ENCODE results near the gene RACK1.

Gene RACK1

DNA sequence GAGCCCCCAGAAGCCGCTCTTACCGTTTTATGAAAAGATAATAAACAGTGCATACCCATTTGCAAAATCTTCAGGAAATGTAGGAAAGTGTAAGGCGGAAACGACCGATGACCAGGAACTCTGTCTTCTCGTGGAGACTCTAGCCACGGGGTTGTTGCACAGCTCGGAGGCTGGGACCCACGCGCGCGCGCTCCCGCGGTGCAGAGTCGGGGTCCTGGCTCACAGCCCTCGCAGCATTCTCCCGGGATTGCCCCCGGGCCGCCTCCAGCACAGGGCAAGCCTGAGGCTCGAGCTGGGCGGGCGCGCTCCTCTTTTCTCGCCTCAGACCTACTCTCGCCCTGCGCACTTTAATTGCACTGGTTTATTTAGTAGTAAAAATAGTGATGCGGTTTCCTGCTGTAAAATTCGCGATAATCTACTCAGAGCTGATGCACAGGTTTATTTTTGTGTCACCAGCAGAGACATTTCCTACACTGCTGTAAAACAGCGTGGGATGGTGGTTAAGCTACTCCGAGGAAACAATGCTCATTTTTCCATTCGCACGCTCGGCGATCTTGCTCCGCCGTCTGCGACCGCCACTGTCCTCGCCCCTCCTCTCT is 54.2 kb downstream of the RACK1 start:
- H3K36me3 ChIP-seq (ENCODE audit: insufficient read depth), result no peaks in the 10 kb centered on the region
- H3K4me3 ChIP-seq (IDR thresholded peaks at IDR 0.05; ENCODE audit: insufficient read depth, low read depth, low read length), result no peak overlapping the region
- no peaks in the 10 kb centered on the region for H3K79me2 ChIP-seq (ENCODE audit: insufficient read depth, low read depth)
- peak overlapping the region; percentile 68; the same call in 1 of the 2 replicates for H2AFZ ChIP-seq (ENCODE audit: low read depth)
- H4K20me1 ChIP-seq (ENCODE audit: insufficient read depth), result no peaks in the 10 kb centered on the region
- no peak overlapping the region for H3K27ac ChIP-seq
- no peak for TF ChIP-seq CTCF (conservative IDR thresholded peaks at IDR 0.05; ENCODE audit: low read depth, low read length)
- no peaks in the 10 kb centered on the region for H3K27me3 ChIP-seq (ENCODE audit: insufficient read depth, low read depth)
- peak overlapping the region; percentile 76 for H3K4me2 ChIP-seq
- no peak overlapping the region for H3K9ac ChIP-seq
- peaks cover 12% of the 10 kb centered on the region for H3K4me1 ChIP-seq (ENCODE audit: low read depth, poor library complexity, severe bottlenecking)

DNA sequence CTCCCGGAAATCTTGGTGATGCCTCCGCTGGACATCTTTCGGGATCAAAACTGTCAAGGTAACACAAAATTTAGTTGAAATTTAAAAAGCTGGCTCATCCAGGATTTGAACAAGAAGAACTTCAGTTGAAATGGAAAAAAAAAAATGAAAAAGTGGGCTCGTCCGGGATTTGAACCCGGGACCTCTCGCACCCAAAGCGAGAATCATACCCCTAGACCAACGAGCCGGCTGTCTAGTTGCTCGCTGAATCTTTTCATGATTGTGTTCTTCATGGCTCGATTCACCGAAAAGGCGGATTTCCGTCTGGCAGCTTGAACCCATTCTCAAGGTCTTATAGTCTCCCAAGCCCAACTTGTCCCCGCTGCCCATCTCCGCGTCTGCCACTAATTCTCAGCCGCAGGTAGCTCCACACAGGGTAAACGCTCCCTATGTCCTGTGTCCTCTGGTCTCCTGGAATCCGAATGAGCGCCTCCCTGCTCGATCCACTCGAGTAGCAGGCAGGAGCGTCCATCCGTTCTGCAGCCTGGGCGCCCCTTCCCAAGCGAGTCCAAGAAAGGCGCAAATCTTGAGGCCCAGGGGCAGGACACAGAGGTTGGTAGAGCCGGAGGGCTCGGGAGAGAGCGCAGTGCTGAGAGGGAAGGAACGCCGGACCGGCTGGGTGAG is 54.9 kb downstream of the RACK1 start:
- Histone ChIP-seq H4K20me1 (ENCODE audit: insufficient read depth) (no peaks in the 10 kb centered on the region), H3K79me2 (ENCODE audit: insufficient read depth, low read depth) (no peaks in the 10 kb centered on the region), H3K4me3 (IDR thresholded peaks at IDR 0.05; ENCODE audit: insufficient read depth, low read depth, low read length) (no peak overlapping the region), H3K27ac (peak overlapping the region; percentile 63), H3K27me3 (ENCODE audit: insufficient read depth, low read depth) (no peaks in the 10 kb centered on the region), H3K9ac (peak overlapping the region; percentile 32; the same call in 1 of the 2 replicates), H2AFZ (ENCODE audit: low read depth) (peak overlapping the region; percentile 68; the same call in 1 of the 2 replicates), H3K4me1 (ENCODE audit: low read depth, poor library complexity, severe bottlenecking) (peaks cover 12% of the 10 kb centered on the region), H3K36me3 (ENCODE audit: insufficient read depth) (no peaks in the 10 kb centered on the region), H3K4me2 (peak overlapping the region; percentile 76)
- TF ChIP-seq CTCF (conservative IDR thresholded peaks at IDR 0.05; ENCODE audit: low read depth, low read length), result no peak

DNA sequence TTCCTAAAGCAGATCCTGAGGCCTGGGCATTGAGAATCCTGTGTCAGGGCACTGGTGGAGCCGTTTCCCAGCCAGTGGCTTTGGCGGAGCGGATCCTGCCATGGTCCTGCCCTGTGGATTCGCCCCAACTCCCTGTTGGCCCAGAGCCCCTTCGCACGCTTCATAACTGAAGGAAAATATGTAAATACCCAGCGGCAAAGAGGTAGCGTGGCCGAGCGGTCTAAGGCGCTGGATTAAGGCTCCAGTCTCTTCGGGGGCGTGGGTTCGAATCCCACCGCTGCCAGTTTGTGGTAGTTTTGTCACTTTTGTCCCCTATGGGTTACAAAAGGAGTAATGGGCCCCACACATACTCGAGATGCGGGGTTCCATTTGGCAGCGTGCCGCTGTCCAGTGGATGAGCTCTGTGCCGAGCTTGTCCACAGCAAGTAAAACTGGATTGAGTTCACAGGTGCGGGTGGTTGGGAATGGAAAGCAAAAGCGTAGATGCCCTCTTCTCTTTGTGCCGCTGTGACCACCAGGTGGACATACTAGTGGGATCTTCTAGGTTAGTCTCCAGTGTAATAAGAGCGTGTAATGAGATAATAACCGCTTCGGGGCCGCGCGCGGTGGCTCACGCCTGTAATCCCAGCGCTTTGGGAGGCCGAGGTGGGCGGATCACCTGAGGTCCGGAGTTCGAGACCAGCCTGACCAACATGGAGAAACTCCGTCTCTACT is 56.0 kb downstream of the RACK1 start:
- H4K20me1 ChIP-seq (ENCODE audit: insufficient read depth), result no peaks in the 10 kb centered on the region

More for the DNA sequence above, 56.0 kb downstream of the RACK1 start:
- H3K4me1 ChIP-seq (ENCODE audit: low read depth, poor library complexity, severe bottlenecking), result peaks cover 8% of the 10 kb centered on the region
- H3K36me3 ChIP-seq (ENCODE audit: insufficient read depth), result no peaks in the 10 kb centered on the region
- H3K4me3 ChIP-seq (IDR thresholded peaks at IDR 0.05; ENCODE audit: insufficient read depth, low read depth, low read length), result no peak overlapping the region
- H2AFZ ChIP-seq (ENCODE audit: low read depth), result peak overlapping the region; percentile 60; the same call in 1 of the 2 replicates
- peak overlapping the region; percentile 40 for H3K4me2 ChIP-seq
- H3K27ac ChIP-seq, result peak overlapping the region; percentile 57
- H3K9ac ChIP-seq, result peak overlapping the region; percentile 52; the same call in 1 of the 2 replicates
- no peaks in the 10 kb centered on the region for H3K79me2 ChIP-seq (ENCODE audit: insufficient read depth, low read depth)
- H3K27me3 ChIP-seq (ENCODE audit: insufficient read depth, low read depth), result no peaks in the 10 kb centered on the region
- TF ChIP-seq CTCF (conservative IDR thresholded peaks at IDR 0.05; ENCODE audit: low read depth, low read length), result peak; percentile 12; the same call in 1 of the 2 replicates
